Endothelial cell of umbilical vein (primary cell): ENCODE results near the gene ZNF850. TPM values are rescaled to one million over a fixed set of nuclear protein-coding genes. Genes with fewer than 3 reads are reported as not detected.

Experiments
- BruUV-seq: library from RNA; stranded (reverse); fragments of 400-500 nt; replicated peaks from 2 replicates; lab custom pipeline; 2021; lab: Mats Ljungman, UMichigan
- CTCF ChIA-PET: fragments of 300-600, 350-600 bp; sonication (Branson Sonifier 250); formaldehyde crosslinking; loops from one replicate; lab custom pipeline; 2021; ENCODE audit warnings: antibody characterized with exemption, inconsistent platforms; lab: Charles Lee
- POLR2A ChIA-PET: fragments of 300-600, 350-600 bp; sonication (Branson Sonifier 250); formaldehyde crosslinking; loops from one replicate; lab custom pipeline; 2021; ENCODE audit warnings: antibody characterized with exemption, inconsistent platforms; lab: Charles Lee
- DNase-seq: peaks from one replicate; pipeline ENCODE4 v3.0.0-alpha.2; 2011; ENCODE audit warnings: low read depth, low spot score
- FAIRE-seq: peaks from 2 replicates; lab custom pipeline; 2011; peaks lifted over from hg19 to GRCh38; lab: Jason Lieb, UNC
- H2AFZ ChIP-seq: 2 replicates; pipeline ENCODE4 v1.6.0; 2012; ENCODE audit warnings: low read depth, low read length, control low read depth, inconsistent platforms
- H3K27ac ChIP-seq: 2 replicates; pipeline ENCODE4 v1.5.1; 2011; ENCODE audit warnings: low read depth, mild to moderate bottlenecking, control low read depth, low read length, moderate library complexity; ENCODE audit not compliant: insufficient read depth
- H3K27me3 ChIP-seq, 2 experiments: 2 replicates each; pipeline versions ENCODE4 v1.6.0 to v1.6.1; 2011; ENCODE audit warnings: low read length in 2 of 2, mixed read lengths in 1 of 2; ENCODE audit not compliant: control insufficient read depth in 2 of 2, insufficient read depth in 2 of 2
- H3K36me3 ChIP-seq, 2 experiments: 2 replicates in 1 of 2; 3 replicates in 1 of 2; pipeline ENCODE4 v1.5.1; 2011; ENCODE audit warnings: low read length in 2 of 2, mild to moderate bottlenecking in 1 of 2, moderate library complexity in 1 of 2; ENCODE audit not compliant: control insufficient read depth in 2 of 2, insufficient read depth in 2 of 2; ENCODE audit errors: extremely low read depth in 1 of 2
- H3K4me1 ChIP-seq: 3 replicates; pipeline ENCODE4 v1.5.1; 2011; ENCODE audit warnings: mild to moderate bottlenecking, low read length; ENCODE audit not compliant: control insufficient read depth, insufficient read depth; ENCODE audit errors: extremely low read depth
- H3K4me2 ChIP-seq: 2 replicates; pipeline ENCODE4 v1.6.1; 2011; ENCODE audit warnings: low read length, control low read depth, mixed read lengths; ENCODE audit not compliant: insufficient read depth
- H3K4me3 ChIP-seq, 3 experiments: fragments of 200-600 bp in 1 of 3; sonication (generic), shearing (Covaris generic) in 1 of 3; replicated peaks in 1 of 3; 2 replicates each; pipeline ENCODE4 v1.5.1; 2011 to 2016; ENCODE audit warnings: control low read depth in 3 of 3, low read length in 3 of 3, mild to moderate bottlenecking in 2 of 3, inconsistent platforms in 1 of 3, low read depth in 1 of 3, moderate library complexity in 1 of 3; ENCODE audit not compliant: insufficient read depth in 1 of 3
- H3K79me2 ChIP-seq: 2 replicates; pipeline ENCODE4 v1.6.0; 2012; ENCODE audit warnings: low read length, inconsistent platforms; ENCODE audit not compliant: control insufficient read depth, insufficient read depth
- H3K9ac ChIP-seq: replicated peaks from 2 replicates; pipeline ENCODE3; 2011; ENCODE audit warnings: low read length, control low read depth; ENCODE audit not compliant: insufficient read depth; ENCODE audit errors: extremely low read depth
- H3K9me1 ChIP-seq: replicated peaks from 3 replicates; pipeline ENCODE4 v1.6.0; 2011; ENCODE audit warnings: mild to moderate bottlenecking, low read length; ENCODE audit not compliant: control insufficient read depth, insufficient read depth; ENCODE audit errors: extremely low read depth
- H3K9me3 ChIP-seq: replicated peaks from 2 replicates; pipeline ENCODE4 v1.5.1; 2012; ENCODE audit warnings: low read length, inconsistent platforms; ENCODE audit not compliant: control insufficient read depth, insufficient read depth
- H4K20me1 ChIP-seq: replicated peaks from 2 replicates; pipeline ENCODE3; 2011; ENCODE audit warnings: mild to moderate bottlenecking, low read length; ENCODE audit not compliant: control insufficient read depth, insufficient read depth; ENCODE audit errors: extremely low read depth
- CTCF ChIP-seq, 2 donors: IDR thresholded peaks; 1 replicate in 1 of 2; 2 replicates in 1 of 2; pipeline ENCODE4 v1.5.1; 2011; ENCODE audit warnings: low read length in 2 of 2, mild to moderate bottlenecking in 2 of 2, moderate library complexity in 2 of 2, control low read depth in 1 of 2, inconsistent platforms in 1 of 2, low read depth in 1 of 2; ENCODE audit not compliant: insufficient read depth in 1 of 2; ENCODE audit errors: extremely low read depth in 1 of 2
- EZH2 ChIP-seq: IDR thresholded peaks from 2 replicates; pipeline ENCODE4 v1.6.1; 2012; ENCODE audit warnings: borderline replicate concordance, low read depth, mild to moderate bottlenecking, moderate library complexity, low read length, inconsistent platforms; ENCODE audit not compliant: severe bottlenecking
- FOS ChIP-seq: IDR thresholded peaks from 2 replicates; pipeline ENCODE4 v1.6.1; 2011; ENCODE audit warnings: mild to moderate bottlenecking, low read length, moderate library complexity, borderline replicate concordance; ENCODE audit not compliant: insufficient read depth
- GATA2 ChIP-seq: IDR thresholded peaks from 2 replicates; pipeline ENCODE4 v1.7.0; 2011; ENCODE audit warnings: low read depth, mild to moderate bottlenecking, moderate library complexity, mixed read lengths, low read length; ENCODE audit not compliant: insufficient read length, insufficient read depth
- JUN ChIP-seq: IDR thresholded peaks from 2 replicates; pipeline ENCODE4 v1.6.1; 2011; ENCODE audit warnings: borderline replicate concordance, low read depth; ENCODE audit not compliant: insufficient read length, insufficient read depth
- MAX ChIP-seq: IDR thresholded peaks from 2 replicates; pipeline ENCODE4 v1.6.1; 2011; ENCODE audit not compliant: insufficient read depth, insufficient read length
- MYC ChIP-seq: IDR thresholded peaks from one replicate; pipeline ENCODE4 v1.6.1; 2011; ENCODE audit warnings: mild to moderate bottlenecking, low read depth, low read length
- POLR2A ChIP-seq: IDR thresholded peaks from 2 replicates; pipeline ENCODE4 v1.6.1; 2012; ENCODE audit warnings: low read depth, mild to moderate bottlenecking, control low read depth, low read length
- POLR2AphosphoS5 ChIP-seq: IDR thresholded peaks from 2 replicates; pipeline ENCODE4 v1.6.1; 2012; ENCODE audit warnings: low read depth, mild to moderate bottlenecking, control low read depth, low read length, moderate library complexity; ENCODE audit not compliant: insufficient read depth
- dilution Hi-C: fragments of 300-500 bp; cut with MboI; formaldehyde crosslinking; loops from one replicate; pipeline ENCODE4 v1.15.0; 2019; ENCODE audit warnings: low sequenced_read_pairs; ENCODE audit not compliant: extremely low pct_ligation_motif_present
- intact Hi-C: fragments of 100-400 bp; cut with micrococcal nuclease; formaldehyde crosslinking; loops from one replicate; pipeline ENCODE4 v1.10.0; 2022
- polyA plus RNA-seq, 4 experiments: library from polyadenylated mRNA; depleted of rRNA in 3 of 4; stranded (reverse) in 3 of 4; unstranded in 1 of 4; fragments of >200 nt; gene quantifications; 2 replicates each; pipeline versions ENCODE4 v1.2.1 to v1.2.3, GENCODE V29; 2011 to 2012; ENCODE audit warnings: missing spikeins in 1 of 4
- total RNA-seq: library from RNA; stranded (reverse); gene quantifications from 2 replicates; pipeline ENCODE4 v1.2.3, GENCODE V29; 2021

ZNF850 gene
- total and polyA plus RNA-seq, 2 donors (not counting 3 experiments of a cell fraction or from before 2014, with no cell fraction given), result 0.98 to 4.5 TPM

GRCh38 chr19:36686365-36687213 is 86.0 kb downstream of the ZNF850 start:
- TF ChIP-seq JUN (no peak), MAX (no peak), GATA2 (no peak), MYC (no peak), FOS (no peak), POLR2AphosphoS5 (no peak), EZH2 (no peak), POLR2A (no peak), CTCF (IDR thresholded peaks at IDR 0.05; ENCODE audit: extremely low read depth in 1 of 2, insufficient read depth in 1 of 2, low read depth in 1 of 2, low read length in 2 of 2) (no peak)
- Histone ChIP-seq H3K9ac (no peak overlapping the region), H3K36me3 (peaks cover 2 to 4% of the 10 kb centered on the region in 2 experiments), H4K20me1 (no peaks in the 10 kb centered on the region), H3K4me2 (peak overlapping the region; percentile 63), H3K27me3 (no peaks in the 10 kb centered on the region), H2AFZ (peak overlapping the region; percentile 64), H3K9me1 (no peaks in the 10 kb centered on the region), H3K9me3 (no peaks in the 10 kb centered on the region), H3K27ac (no peak overlapping the region), H3K79me2 (peaks cover 9% of the 10 kb centered on the region), H3K4me3 (peak overlapping the region; percentile 10 to 80 (median 80)), H3K4me1 (peaks cover 13% of the 10 kb centered on the region)
- intact Hi-C loops, result loop anchor here (1.0 kb wide), 1 partner anchor 20 kb away; the partner anchor contains the start of gene ZNF461
- POLR2A ChIA-PET, result no interaction called here
- CTCF ChIA-PET, result interaction anchor here (0.8 kb wide), 1 partner anchor 20 kb away, joined by 3 read pairs; the partner anchor contains the start of gene ZNF461
- BruUV-seq, result no TSS peak
- dilution Hi-C loops, result no loop called here
- FAIRE-seq (no peak), DNase-seq (no peak)
